Measurements from ENCODE around the gene RBM34.
"Not testable (repeated sequence)": the region's sequence is repeated elsewhere in the genome, so short reads cannot be mapped to it uniquely, and the experiment has no call there.

The RBM34 gene, protein sequence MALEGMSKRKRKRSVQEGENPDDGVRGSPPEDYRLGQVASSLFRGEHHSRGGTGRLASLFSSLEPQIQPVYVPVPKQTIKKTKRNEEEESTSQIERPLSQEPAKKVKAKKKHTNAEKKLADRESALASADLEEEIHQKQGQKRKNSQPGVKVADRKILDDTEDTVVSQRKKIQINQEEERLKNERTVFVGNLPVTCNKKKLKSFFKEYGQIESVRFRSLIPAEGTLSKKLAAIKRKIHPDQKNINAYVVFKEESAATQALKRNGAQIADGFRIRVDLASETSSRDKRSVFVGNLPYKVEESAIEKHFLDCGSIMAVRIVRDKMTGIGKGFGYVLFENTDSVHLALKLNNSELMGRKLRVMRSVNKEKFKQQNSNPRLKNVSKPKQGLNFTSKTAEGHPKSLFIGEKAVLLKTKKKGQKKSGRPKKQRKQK

DNA sequence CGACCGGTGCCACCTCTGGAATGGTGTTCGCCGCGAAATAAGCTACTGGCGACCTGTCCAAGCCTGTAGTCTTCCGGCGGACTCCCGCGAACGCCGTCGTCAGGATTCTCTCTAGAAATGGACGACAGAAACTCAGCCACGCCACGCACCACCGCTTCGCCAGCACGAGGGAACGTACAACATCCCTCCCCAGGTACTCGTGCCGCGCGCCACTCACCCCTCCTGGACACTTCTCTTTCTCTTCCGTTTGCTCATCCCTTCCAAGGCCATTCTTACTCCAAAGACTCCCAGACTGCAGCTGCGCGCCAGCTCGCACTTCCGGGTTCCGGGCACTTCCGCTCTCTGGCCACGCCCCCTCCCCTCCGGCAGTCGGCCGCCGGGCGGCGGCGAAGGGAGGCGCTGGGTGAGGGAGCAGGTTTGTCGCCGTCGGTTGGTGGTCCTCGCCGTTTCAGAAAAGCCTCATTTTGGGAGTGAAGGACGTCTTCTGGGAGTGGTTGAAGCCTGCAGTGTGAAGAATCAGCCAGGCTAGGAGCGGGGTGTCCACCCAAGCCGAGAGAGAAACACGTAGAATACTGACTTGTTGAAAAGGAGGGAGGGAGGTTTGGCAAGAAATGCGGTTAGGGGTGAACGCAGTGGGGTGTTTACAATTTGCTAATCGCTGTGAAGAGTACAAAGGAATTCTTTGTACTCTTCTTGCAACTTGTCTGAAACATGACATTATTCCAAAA is at the start of gene RBM34:
Gene RBM34 (minus strand): TSS at position 294 of the 728 bp plus-strand sequence. CDS start 24 bp downstream, at position 270.
- no peak for TF ChIP-seq ZFX (IDR thresholded peaks at IDR 0.05)
- TF ChIP-seq, protein P1, sequence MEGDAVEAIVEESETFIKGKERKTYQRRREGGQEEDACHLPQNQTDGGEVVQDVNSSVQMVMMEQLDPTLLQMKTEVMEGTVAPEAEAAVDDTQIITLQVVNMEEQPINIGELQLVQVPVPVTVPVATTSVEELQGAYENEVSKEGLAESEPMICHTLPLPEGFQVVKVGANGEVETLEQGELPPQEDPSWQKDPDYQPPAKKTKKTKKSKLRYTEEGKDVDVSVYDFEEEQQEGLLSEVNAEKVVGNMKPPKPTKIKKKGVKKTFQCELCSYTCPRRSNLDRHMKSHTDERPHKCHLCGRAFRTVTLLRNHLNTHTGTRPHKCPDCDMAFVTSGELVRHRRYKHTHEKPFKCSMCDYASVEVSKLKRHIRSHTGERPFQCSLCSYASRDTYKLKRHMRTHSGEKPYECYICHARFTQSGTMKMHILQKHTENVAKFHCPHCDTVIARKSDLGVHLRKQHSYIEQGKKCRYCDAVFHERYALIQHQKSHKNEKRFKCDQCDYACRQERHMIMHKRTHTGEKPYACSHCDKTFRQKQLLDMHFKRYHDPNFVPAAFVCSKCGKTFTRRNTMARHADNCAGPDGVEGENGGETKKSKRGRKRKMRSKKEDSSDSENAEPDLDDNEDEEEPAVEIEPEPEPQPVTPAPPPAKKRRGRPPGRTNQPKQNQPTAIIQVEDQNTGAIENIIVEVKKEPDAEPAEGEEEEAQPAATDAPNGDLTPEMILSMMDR (conservative IDR thresholded peaks at IDR 0.05), result peak; percentile 12; the same call in 1 of the 2 replicates
- H3K27ac ChIP-seq, result peak within 1 kb of the TSS; percentile 77

DNA sequence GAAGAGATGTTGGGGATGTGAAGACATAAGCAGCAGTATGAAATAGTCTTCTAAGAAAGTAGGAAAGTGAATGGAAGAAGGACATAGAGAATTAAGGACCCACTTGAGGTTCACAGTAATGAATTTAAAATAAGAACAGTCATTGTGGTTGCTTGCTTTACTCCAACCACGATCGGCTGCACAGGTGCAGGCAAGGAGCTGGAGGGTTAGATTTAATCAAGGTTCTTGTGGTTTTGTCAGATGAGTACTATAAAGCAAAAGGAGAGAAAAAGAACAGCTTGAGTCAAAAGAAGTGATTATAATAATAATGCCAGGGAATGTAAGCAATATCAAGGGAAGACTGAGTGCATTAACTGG is 46.1 kb upstream of the RBM34 start:
- TF ChIP-seq, protein P1 (conservative IDR thresholded peaks at IDR 0.05), result no peak
- TF ChIP-seq ZFX (IDR thresholded peaks at IDR 0.05), result no peak
- no peak overlapping the region for H3K27ac ChIP-seq

DNA sequence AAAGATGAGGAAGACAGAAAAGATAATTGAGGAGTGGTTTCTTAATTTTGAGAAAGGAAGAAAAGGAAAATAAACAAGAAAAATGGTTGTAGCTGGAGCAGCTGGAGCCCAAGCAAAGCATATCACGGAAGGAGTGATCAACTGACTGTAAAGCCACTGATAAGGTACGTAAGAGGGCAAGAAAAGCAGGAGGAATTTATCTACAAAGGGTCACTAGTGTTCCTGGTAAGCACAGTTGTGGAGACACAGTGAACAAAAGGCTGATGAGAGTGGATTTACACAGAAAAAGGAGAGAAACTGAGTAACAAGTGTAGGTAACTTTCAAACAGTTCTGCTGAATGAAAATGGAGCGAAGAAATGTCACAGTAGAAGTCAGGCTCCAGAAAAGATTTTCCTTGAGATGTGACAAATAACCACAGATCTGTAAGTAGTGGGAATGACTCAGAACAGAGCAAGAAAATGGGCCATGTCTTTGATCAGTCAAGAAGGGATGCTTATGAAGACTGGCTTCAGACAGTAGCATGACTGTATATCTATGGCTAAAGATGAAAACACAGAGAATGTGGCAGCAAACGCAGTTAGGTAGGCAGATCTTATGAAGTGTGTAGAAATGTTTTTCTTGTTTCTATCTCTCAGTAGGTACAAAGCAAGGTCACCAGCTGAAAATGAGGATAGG is 45.6 kb upstream of the RBM34 start:
- TF ChIP-seq, protein P1 (conservative IDR thresholded peaks at IDR 0.05), result no peak
- no peak for TF ChIP-seq ZFX (IDR thresholded peaks at IDR 0.05)
- no peak overlapping the region for H3K27ac ChIP-seq

DNA sequence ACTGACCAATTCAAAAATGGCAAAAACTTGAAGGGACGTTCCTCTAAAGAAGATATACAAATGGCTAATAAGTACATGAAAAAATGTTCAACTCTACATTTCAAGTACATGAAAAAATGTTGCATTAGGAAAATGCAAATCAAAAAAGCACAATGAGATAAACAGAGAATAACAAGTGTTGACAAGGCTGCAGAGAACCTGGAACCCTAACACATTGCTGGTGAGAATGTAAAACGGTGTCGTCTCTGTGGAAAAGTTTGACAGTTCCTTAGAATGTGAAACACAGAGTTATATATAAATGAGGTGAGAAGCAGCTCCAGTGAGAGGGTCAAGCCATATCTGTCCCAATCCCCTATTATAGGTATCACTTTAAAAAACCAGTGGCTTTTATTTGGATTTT is 44.6 kb upstream of the RBM34 start:
- no peak for TF ChIP-seq ZFX (IDR thresholded peaks at IDR 0.05)
- TF ChIP-seq, protein P1 (conservative IDR thresholded peaks at IDR 0.05), result no peak
- H3K27ac ChIP-seq, result no peak overlapping the region

DNA sequence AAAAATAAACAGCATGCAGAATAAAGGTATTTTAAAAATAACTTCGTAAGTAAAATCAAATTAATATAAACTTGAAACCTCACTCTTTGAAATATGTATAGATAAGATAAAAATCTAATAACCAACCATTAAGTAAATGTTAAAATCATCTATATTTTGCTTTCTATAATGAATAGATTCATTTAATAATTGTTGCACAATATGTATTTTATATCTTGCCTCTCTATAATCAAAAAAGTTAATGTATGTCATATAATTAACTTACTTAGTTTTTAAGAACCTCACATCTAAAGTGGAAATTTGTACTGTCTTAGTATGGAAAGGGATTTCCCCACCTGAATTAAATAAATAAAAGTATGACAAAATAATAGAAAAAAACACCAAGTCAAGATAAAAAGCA is 42.4 kb upstream of the RBM34 start:
- TF ChIP-seq, protein P1 (conservative IDR thresholded peaks at IDR 0.05), result no peak
- TF ChIP-seq ZFX (IDR thresholded peaks at IDR 0.05), result no peak
- no peak overlapping the region for H3K27ac ChIP-seq

DNA sequence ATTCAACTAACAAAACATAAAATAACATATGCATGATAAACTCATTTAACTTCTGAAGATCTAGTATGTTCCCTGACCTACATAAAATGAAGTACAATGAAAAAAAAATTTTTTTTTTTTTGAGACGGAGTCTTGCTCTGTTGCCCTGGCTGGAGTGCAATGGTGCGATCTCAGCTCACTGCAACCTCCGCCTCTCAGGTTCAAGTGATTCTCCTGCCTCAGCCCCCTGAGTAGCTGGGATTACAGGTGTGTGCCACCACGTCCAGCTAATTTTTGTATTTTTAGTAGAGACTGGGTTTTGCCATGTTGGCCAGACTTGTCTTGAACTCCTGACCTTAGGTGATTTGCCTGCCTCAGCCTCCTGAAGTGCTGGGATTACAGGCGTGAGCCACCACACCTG is 41.4 kb upstream of the RBM34 start:
- H3K27ac ChIP-seq, result not testable (repeated sequence)

DNA sequence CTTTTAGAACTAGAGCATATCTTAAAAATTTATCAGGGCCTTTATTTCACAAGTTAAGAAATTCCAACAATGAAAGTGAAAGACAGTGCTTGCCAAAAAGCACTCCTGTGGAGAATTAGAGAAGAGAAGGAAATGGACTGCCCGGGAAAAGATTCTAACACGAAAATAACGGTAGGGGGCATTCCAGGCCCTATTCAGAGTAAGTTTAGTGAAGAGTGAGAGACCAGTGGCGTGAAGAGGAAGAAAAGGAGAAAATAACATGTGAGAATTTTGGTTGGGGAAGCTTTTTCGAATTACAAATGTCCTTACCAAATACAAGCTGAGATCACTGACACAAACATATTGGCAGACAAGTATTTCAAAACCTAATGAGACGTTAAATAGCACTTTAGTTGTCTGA is 38.4 kb upstream of the RBM34 start:
- TF ChIP-seq, protein P1 (conservative IDR thresholded peaks at IDR 0.05), result peak; percentile 65
- no peak for TF ChIP-seq ZFX (IDR thresholded peaks at IDR 0.05)
- no peak overlapping the region for H3K27ac ChIP-seq

All from C4-2B (cell line).